SU-DHL-6 (cell line): Measurements from ENCODE around the gene FCHSD1.

Experiments
- EZH2phosphoT487 ChIP-seq: fragments of 200-600 bp; sonication (generic), shearing (Covaris generic); conservative IDR thresholded peaks from 2 replicates; pipeline ENCODE4 v1.6.1; 2018; ENCODE audit warnings: mild to moderate bottlenecking, antibody characterized with exemption, low read length, moderate library complexity, mixed read lengths
- TF ChIP-seq, protein P1 (sequence below): fragments of 200-600 bp; sonication (generic); IDR thresholded peaks from one replicate; pipeline ENCODE4 v1.5.1; 2017; ENCODE audit warnings: antibody characterized with exemption, mild to moderate bottlenecking, low read length, moderate library complexity; ENCODE audit not compliant: insufficient read depth, poor library complexity, severe bottlenecking

DNA sequence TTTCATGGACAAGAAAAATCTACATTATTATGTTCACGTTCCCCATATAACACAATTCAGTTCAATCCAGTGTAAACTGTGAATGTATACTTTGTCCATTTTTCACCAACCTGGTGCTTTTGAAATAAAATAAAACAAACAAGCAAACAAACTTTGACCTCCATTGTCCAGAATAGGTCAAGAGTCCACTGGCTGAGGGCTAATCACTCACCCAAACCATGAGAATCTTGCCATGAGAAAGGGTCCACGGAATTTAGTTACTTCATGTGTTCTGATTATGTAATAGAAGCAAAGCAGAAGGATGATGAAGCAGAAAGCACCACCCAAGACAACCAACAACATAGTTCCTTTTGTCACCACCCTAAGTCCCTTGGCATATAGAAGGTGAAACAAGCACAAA is 61.1 kb downstream of the FCHSD1 start:
- TF ChIP-seq, protein P1, sequence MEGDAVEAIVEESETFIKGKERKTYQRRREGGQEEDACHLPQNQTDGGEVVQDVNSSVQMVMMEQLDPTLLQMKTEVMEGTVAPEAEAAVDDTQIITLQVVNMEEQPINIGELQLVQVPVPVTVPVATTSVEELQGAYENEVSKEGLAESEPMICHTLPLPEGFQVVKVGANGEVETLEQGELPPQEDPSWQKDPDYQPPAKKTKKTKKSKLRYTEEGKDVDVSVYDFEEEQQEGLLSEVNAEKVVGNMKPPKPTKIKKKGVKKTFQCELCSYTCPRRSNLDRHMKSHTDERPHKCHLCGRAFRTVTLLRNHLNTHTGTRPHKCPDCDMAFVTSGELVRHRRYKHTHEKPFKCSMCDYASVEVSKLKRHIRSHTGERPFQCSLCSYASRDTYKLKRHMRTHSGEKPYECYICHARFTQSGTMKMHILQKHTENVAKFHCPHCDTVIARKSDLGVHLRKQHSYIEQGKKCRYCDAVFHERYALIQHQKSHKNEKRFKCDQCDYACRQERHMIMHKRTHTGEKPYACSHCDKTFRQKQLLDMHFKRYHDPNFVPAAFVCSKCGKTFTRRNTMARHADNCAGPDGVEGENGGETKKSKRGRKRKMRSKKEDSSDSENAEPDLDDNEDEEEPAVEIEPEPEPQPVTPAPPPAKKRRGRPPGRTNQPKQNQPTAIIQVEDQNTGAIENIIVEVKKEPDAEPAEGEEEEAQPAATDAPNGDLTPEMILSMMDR, result no peak
- TF ChIP-seq EZH2phosphoT487, result no peak
